D721Med (cell line): ENCODE results near the gene ACAT1.
"Not testable (repeated sequence)": the region's sequence is repeated elsewhere in the genome, so short reads cannot be mapped to it uniquely, and the experiment has no call there.

Source experiments
- DNase-seq: peaks from one replicate; pipeline ENCODE4 v3.0.0; 2011; ENCODE audit warnings: low spot score; ENCODE audit not compliant: insufficient read length
- FAIRE-seq: peaks from 2 replicates; lab custom pipeline; 2011; peaks lifted over from hg19 to GRCh38; lab: Jason Lieb, UNC
- CTCF ChIP-seq: IDR thresholded peaks from 2 replicates; pipeline ENCODE4 v1.5.1; 2012; ENCODE audit warnings: mild to moderate bottlenecking, control low read depth; ENCODE audit not compliant: insufficient read depth; ENCODE audit errors: missing control alignments

ACAT1 gene

DNA sequence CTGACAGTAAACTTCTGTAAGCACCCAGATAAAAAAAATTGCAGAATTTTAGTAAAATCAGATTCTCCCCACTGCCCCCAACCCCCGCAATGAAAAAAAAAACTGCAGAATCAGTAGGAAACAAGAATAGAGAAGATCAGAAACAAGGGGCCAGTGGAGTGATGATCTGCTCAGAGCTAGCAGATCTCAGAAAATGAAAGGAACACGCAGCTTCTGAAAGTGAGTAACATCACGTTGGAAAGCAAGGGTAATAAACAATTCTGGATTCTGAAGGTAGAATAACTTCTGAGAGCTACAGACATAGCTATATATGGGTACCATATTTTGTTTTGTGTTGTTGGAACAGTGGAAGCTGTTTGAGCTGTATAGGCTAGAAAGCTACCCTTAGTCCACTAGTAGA lies 23.2 kb downstream of the ACAT1 start:
- DNase-seq = no peak
- no peak for FAIRE-seq
- no peak for TF ChIP-seq CTCF

DNA sequence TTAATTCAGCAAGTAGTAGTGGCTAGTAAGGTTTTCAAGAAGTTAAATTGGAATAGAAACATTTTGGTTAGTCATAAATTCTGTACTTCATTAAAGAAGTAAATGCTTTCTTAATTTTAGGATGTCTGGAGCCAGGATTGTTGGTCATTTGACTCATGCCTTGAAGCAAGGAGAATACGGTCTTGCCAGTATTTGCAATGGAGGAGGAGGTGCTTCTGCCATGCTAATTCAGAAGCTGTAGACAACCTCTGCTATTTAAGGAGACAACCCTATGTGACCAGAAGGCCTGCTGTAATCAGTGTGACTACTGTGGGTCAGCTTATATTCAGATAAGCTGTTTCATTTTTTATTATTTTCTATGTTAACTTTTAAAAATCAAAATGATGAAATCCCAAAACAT lies 25.8 kb downstream of the ACAT1 start:
- DNase-seq = no peak
- no peak for TF ChIP-seq CTCF

GRCh38 chr11:108148556-108148955 lies 27.2 kb downstream of the ACAT1 start:
- DNase-seq = no peak
- FAIRE-seq = no peak
- no peak for TF ChIP-seq CTCF

More for the DNA sequence above, 25.8 kb downstream of the ACAT1 start:
- FAIRE-seq = no peak

DNA sequence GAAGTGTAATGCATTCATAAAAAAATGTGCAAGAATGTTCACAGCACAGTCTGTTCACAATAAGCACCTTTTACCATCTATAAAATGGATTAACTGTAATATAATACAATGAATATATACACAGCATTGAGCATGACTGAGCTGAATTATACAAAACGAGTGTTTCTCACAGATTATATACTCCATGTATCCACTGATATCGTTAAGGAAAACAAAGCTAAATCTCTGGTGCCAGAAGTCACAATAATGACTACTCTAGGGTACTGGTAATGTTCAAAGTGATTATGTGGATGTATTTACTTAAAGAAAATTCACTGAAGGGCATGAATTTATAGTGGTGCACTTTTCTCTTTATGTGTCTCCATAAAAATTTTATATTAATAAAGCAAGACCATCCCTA lies 33.2 kb downstream of the ACAT1 start:
- FAIRE-seq (no peak), DNase-seq (no peak)
- no peak for TF ChIP-seq CTCF

DNA sequence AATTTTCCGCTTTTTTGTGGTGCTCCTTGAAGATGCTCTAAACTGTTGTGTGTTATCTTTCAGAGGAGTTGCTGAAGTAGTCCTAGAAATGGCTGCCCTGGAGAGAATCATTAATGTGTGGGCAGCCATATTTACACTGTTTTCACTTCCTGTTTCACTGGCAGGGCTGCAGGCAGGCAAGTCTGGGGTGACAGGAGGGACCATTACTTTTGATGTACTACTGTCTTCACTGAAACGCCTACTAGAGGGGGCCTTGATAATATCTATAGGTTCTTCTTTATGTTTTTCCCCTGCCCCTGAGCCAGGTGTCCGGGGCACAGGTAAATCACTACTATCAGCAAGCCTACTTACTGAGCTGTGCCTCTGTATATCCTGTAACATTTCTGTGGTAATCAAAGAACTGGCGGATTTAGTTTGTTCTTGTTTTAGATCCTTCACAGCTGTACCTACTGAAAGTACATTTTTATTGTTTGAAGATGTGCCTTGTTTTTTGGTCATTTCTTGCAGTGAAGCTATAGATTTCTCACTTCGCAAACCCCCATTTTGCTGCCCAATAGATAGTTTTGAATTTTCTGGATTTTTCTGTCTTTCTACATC lies 39.7 kb downstream of the ACAT1 start:
- no peak for TF ChIP-seq CTCF
- DNase-seq = no peak
- no peak for FAIRE-seq

GRCh38 chr11:108162878-108163277 lies 41.5 kb downstream of the ACAT1 start:
- FAIRE-seq = not testable (repeated sequence)

GRCh38 chr11:108167624-108168023 lies 46.3 kb downstream of the ACAT1 start:
- no peak for TF ChIP-seq CTCF
- no peak for DNase-seq
- no peak for FAIRE-seq

More at GRCh38 chr11:108162878-108163277, 41.5 kb downstream of the ACAT1 start:
- DNase-seq = not testable (repeated sequence)

DNA sequence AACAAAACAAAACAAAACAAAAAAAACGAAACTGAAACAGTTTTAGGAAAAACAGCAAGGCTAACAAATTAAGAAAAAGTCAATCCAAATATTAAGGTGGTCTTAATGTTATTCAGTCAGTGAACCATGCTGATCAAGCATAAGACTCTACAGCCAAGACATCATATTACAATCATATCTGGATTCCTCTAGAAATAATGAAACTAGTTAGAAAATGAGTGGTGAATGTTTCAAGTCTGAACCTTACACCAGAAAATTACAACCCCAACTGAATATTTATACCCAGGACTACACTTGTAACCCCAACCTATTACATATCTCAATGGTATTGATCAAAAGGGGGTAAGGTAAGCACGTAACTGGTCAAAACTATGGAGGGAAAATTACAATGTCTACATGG lies 48.8 kb downstream of the ACAT1 start:
- DNase-seq (no peak), FAIRE-seq (no peak)
- no peak for TF ChIP-seq CTCF
